Fibroblast of skin of left quadriceps (primary cell): ENCODE data around the gene RPS6KL1.

Source experiments
- DNase-seq, 2 experiments: peaks; one replicate each; pipeline ENCODE4 v3.0.0-alpha.2; 2013; ENCODE audit warnings: low read depth in 2 of 2

Gene RPS6KL1

GRCh38 chr14:74911704-74912103 is 11.4 kb downstream of the RPS6KL1 start:
- no peak for DNase-seq

- no peak for DNase-seq
These were observed 11.8 kb downstream of the RPS6KL1 start for GRCh38 chr14:74911221-74911620.

GRCh38 chr14:74910556-74910955 is 12.5 kb downstream of the RPS6KL1 start:
- no peak for DNase-seq

- no peak for DNase-seq
These were observed 13.1 kb downstream of the RPS6KL1 start for GRCh38 chr14:74909911-74910310.

- no peak for DNase-seq
These were observed 13.6 kb downstream of the RPS6KL1 start for GRCh38 chr14:74909501-74909900.

- DNase-seq: no peak
These were observed 14.2 kb downstream of the RPS6KL1 start for GRCh38 chr14:74908861-74909341.

- DNase-seq: no peak
These were observed 15.3 kb downstream of the RPS6KL1 start for GRCh38 chr14:74907744-74908143.

GRCh38 chr14:74906925-74907521 is 16.0 kb downstream of the RPS6KL1 start:
- no peak for DNase-seq

- peak in 1 of 2 experiments; percentile 26 for DNase-seq
These were observed 17.4 kb downstream of the RPS6KL1 start for GRCh38 chr14:74905595-74906142.

GRCh38 chr14:74904635-74905503 is 18.2 kb downstream of the RPS6KL1 start:
- no peak for DNase-seq

- DNase-seq: no peak
These were observed 19.9 kb downstream of the RPS6KL1 start for GRCh38 chr14:74902941-74903705.

GRCh38 chr14:74898694-74899093 is 24.4 kb downstream of the RPS6KL1 start:
- no peak for DNase-seq

GRCh38 chr14:74898083-74898482 is 25.0 kb downstream of the RPS6KL1 start:
- no peak for DNase-seq

GRCh38 chr14:74897642-74898041 is 25.4 kb downstream of the RPS6KL1 start:
- DNase-seq: no peak

- no peak for DNase-seq
These were observed 26.7 kb downstream of the RPS6KL1 start for GRCh38 chr14:74896400-74896799.

- no peak for DNase-seq
These were observed 29.4 kb downstream of the RPS6KL1 start for GRCh38 chr14:74893614-74894091.

- DNase-seq: no peak
These were observed 30.3 kb downstream of the RPS6KL1 start for GRCh38 chr14:74892745-74893144.

GRCh38 chr14:74891870-74892269 is 31.2 kb downstream of the RPS6KL1 start:
- no peak for DNase-seq

GRCh38 chr14:74890262-74890661 is 32.8 kb downstream of the RPS6KL1 start:
- no peak for DNase-seq

- no peak for DNase-seq
These were observed 34.6 kb downstream of the RPS6KL1 start for GRCh38 chr14:74888164-74889158.

- DNase-seq: peak; percentile 94 to 95
These were observed 37.1 kb downstream of the RPS6KL1 start for GRCh38 chr14:74886001-74886400.
